ENCODE data around the gene PPM1H.

The PPM1H gene

GRCh38 chr12:62642486-62642885 is 292.5 kb downstream of the PPM1H start:
- DNase-seq (ENCODE audit: low read depth), result no peak
- no peak for TF ChIP-seq CTCF (conservative IDR thresholded peaks at IDR 0.05; ENCODE audit: low read depth, low read length)
- no peak overlapping the region for H3K4me3 ChIP-seq (ENCODE audit: low read length)

DNA sequence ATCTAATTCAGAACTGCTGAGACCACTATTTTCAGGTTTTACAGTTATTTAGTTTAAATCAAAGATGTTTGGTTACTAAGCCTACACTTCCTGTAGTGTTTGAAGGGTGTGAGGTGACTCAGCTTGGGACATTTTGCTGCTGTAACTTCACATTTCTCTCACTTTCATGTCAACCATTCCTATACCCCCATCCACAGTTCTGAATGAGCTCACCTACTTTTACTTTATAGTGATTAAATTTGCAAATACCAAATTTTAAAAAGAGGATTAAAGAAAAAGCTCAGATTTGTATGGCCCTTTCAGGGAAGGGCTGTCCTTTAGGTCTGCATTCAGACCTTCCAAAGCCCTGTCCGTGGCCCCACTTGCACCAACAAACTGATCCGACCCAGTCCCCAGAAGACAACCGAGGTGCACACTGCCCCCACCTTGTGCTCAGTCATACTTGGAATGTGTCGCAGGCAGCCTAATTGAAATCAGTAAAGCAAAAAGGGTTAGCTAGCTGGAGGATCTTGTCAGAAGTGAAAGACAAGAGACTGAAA is 294.0 kb downstream of the PPM1H start:
- TF ChIP-seq CTCF (conservative IDR thresholded peaks at IDR 0.05; ENCODE audit: low read depth, low read length), result no peak
- DNase-seq (ENCODE audit: low read depth), result peak; percentile 59
- no peak overlapping the region for H3K4me3 ChIP-seq (ENCODE audit: low read length)

DNA sequence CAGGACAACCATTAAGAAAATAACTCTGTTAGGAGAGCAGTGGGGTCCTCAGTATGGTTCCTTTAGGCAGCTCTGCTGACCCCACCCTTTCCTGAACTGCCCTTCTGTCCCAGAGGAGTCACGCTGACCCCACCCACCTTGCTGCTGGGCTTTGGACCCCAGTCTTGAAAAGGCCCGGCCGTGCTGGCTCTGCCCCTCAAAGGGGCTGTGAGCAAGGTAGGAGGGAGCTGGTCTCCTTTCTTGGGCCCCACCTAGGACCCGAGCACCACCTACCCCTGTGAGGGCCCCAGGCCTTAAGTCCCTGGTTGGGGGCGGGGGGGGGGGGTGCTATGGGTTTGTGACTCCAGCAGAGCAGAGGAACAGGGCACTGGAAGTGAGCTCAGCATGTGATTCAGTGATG is 297.3 kb downstream of the PPM1H start:
- no peak for DNase-seq (ENCODE audit: low read depth)
- TF ChIP-seq CTCF (conservative IDR thresholded peaks at IDR 0.05; ENCODE audit: low read depth, low read length), result no peak

DNA sequence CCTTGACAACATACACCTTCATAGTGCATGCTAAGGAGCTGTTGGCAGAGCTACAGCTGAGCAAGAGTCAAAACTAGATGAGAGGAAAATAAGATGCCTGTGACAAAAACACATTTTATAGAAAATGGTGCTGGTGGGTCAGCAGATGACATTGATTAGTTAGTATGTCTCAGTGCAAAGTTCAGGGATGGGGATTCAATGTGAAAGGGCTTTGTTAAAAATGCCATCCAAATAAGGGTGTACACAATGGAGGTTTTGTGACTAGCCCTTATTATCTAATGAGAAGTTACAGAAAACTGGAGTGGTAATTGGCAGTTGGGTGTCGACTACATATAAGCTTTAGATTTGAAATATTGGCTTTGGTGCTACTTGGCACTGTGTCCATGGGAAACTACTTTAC is 299.3 kb downstream of the PPM1H start:
- DNase-seq (ENCODE audit: low read depth), result no peak
- no peak overlapping the region for H3K4me3 ChIP-seq (ENCODE audit: low read length)
- no peak for TF ChIP-seq CTCF (conservative IDR thresholded peaks at IDR 0.05; ENCODE audit: low read depth, low read length)

More for the DNA sequence above, 297.3 kb downstream of the PPM1H start:
- H3K4me3 ChIP-seq (ENCODE audit: low read length), result no peak overlapping the region

DNA sequence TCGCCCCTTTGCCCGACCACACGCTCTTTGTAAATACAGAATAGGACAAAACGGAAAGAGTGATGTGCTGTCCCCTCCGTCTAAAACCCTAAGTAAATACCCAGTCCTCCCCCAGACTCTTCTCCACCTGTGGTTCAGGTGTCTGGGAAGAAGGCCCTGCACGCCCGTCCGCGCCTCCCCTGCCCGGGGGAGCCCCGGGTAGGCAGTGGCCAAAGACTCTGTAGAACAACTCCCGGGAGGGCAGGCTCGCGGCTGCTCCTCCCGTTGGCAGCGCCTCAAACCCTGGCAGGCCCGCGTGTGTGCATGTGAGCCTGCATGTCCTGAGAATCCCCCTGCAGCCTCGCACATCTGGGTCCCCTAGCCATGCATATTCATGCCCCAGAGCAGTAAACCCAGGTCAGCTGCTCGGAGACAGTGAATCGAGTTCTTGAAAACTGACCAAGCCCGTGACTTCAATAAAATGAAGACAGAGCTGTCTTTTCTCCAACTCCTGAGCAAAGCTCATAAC is 302.5 kb downstream of the PPM1H start:
- TF ChIP-seq CTCF (conservative IDR thresholded peaks at IDR 0.05; ENCODE audit: low read depth, low read length), result no peak
- no peak for DNase-seq (ENCODE audit: low read depth)
- peak overlapping the region; percentile 50 for H3K4me3 ChIP-seq (ENCODE audit: low read length)

DNA sequence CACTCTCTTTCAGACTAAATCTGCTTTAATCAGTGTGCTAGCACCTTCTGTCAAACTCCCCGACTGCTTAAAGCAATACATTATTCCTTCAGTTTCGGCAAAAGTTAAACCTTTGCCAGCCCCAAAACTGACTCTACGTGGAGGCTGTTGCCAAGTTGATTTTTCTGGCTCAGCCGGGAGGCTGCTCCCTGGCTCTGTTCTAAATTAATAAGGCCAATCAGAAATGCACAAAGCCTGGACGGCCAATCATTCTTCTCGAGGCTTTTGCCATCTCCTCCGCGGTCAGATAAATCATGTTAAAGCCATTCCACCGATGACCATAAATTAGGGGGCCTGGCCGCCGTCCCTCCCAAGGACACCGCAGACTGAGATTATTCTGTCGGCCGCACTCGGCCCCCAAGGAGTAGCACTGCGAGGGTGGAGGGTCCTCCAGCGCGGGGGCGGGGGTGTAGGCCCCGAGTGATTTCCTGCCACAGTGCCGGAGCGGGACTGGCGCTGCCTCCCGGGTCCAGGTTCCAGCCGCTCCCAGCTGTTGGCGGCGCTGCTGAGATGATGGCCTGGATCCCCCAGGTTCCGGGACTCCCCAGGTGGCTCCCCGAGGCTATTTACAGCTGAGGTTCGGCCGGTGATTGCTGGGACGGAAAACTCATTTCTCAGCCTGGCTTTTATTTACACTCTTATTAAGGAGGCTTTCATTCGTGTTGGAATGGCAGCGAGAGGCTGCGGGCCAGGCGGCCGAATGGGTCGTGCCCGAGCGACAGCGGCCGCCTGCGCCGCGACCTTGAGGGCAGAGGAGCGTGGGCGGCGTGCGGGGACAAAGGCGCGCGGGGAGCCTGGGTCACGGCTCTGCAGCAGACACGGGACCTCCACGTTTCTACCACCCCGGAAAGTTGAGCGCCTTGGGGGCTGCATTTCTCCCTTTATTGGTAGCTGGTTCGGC is 303.2 kb downstream of the PPM1H start:
- no peak for DNase-seq (ENCODE audit: low read depth)
- H3K4me3 ChIP-seq (ENCODE audit: low read length), result peak overlapping the region; percentile 50
- TF ChIP-seq CTCF (conservative IDR thresholded peaks at IDR 0.05; ENCODE audit: low read depth, low read length), result peak; percentile 55

Measured in retinal pigment epithelial cell (primary cell).